ENCODE results near the gene TMEM59L.

TMEM59L gene

GRCh38 chr19:18608805-18609716 lies 3.6 kb upstream of the TMEM59L start:
- DNase-seq (ENCODE audit: low spot score) = no peak

- DNase-seq (ENCODE audit: low spot score) = no peak
Measured at GRCh38 chr19:18609717-18610051, 3.0 kb upstream of the TMEM59L start.

- DNase-seq (ENCODE audit: low spot score) = no peak
Measured at GRCh38 chr19:18610245-18610555, 2.5 kb upstream of the TMEM59L start.

GRCh38 chr19:18610556-18611326 lies 1.9 kb upstream of the TMEM59L start:
- DNase-seq (ENCODE audit: low spot score) = no peak

GRCh38 chr19:18611327-18612050 lies 1.2 kb upstream of the TMEM59L start:
- no peak for DNase-seq (ENCODE audit: low spot score)

- no peak for DNase-seq (ENCODE audit: low spot score)
Measured at GRCh38 chr19:18612051-18612771, 459 bp upstream of the TMEM59L start.

GRCh38 chr19:18613589-18614234 lies 1.0 kb downstream of the TMEM59L start:
- DNase-seq (ENCODE audit: low spot score) = no peak

GRCh38 chr19:18616023-18616422 lies 3.4 kb downstream of the TMEM59L start:
- DNase-seq (ENCODE audit: low spot score) = no peak

GRCh38 chr19:18617562-18617961 lies 4.9 kb downstream of the TMEM59L start:
- no peak for DNase-seq (ENCODE audit: low spot score)

- no peak for DNase-seq (ENCODE audit: low spot score)
Measured at GRCh38 chr19:18618236-18618635, 5.6 kb downstream of the TMEM59L start.

GRCh38 chr19:18620311-18620710 lies 7.6 kb downstream of the TMEM59L start:
- DNase-seq (ENCODE audit: low spot score) = no peak

- DNase-seq (ENCODE audit: low spot score) = no peak
Measured at GRCh38 chr19:18620902-18621301, 8.2 kb downstream of the TMEM59L start.

- DNase-seq (ENCODE audit: low spot score) = no peak
Measured at GRCh38 chr19:18626906-18627305, 14.2 kb downstream of the TMEM59L start.

- no peak for DNase-seq (ENCODE audit: low spot score)
Measured at GRCh38 chr19:18629166-18630088, 16.8 kb downstream of the TMEM59L start.

- DNase-seq (ENCODE audit: low spot score) = no peak
Measured at GRCh38 chr19:18633321-18633720, 20.7 kb downstream of the TMEM59L start.

GRCh38 chr19:18634612-18635297 lies 22.1 kb downstream of the TMEM59L start:
- DNase-seq (ENCODE audit: low spot score) = no peak

- no peak for DNase-seq (ENCODE audit: low spot score)
Measured at GRCh38 chr19:18635831-18636182, 23.1 kb downstream of the TMEM59L start.

GRCh38 chr19:18636183-18636968 lies 23.7 kb downstream of the TMEM59L start:
- DNase-seq (ENCODE audit: low spot score) = peak; percentile 91

GRCh38 chr19:18636969-18637629 lies 24.4 kb downstream of the TMEM59L start, which contains the start of gene KLHL26:
Gene KLHL26 (plus strand): TSS chr19:18637028. CDS start chr19:18637055, 27 bp downstream.
- DNase-seq (ENCODE audit: low spot score) = no peak

All from pons (tissue), 1 donor.